GM23248 (cell line): ENCODE data around the gene HMG20A.

Experiments used
- EZH2 ChIP-seq: fragments of 200-600 bp; sonication (generic); IDR thresholded peaks from 2 replicates; pipeline ENCODE4 v1.6.1; 2018; ENCODE audit warnings: antibody characterized with exemption, mild to moderate bottlenecking; ENCODE audit not compliant: insufficient read depth, poor library complexity, severe bottlenecking
- EZH2phosphoT487 ChIP-seq: fragments of 200-600 bp; sonication (generic); IDR thresholded peaks from 2 replicates; pipeline ENCODE4 v1.6.1; 2018; ENCODE audit warnings: antibody characterized with exemption, moderate library complexity, mild to moderate bottlenecking, low read depth; ENCODE audit not compliant: insufficient read depth

DNA sequence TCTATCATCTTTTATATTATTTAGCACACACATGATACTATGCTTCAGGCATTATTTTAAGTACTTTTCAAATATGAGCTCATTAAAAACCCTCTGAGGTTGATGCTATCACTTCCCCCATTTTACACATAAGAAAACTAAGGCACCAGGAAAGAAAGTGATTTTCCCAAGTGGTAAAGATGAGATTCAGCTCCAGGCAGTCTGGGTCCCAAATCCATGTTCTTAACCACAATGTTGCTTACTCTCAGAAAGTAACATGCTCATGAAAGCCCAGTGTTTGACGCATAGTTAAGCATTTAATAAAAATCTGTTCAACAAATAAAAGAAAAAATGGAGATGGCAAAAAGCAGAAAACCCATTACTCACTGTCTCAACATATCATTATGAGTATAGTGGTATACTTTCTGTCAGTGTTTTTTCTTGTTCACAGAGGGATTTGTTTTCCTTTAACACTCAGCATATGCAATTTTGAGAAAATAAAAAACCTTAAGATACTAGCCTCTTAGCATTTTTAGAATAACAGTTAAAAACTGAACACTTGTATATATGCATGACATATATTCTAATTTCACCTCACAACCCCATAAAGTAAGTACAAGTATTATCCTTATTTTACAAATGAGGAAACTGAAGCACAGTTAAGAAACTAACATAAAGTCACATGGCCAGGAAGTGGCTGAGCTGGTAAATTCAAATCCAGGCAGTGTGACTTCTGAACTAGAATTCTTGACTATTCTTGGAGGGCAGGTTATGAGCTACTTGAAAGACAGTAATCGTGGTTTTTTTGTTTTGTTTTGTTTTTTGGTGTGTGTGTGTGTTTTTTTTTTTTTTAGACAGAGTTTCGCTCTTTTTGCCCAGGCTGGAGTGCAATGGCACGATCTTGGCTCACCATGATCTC lies 11.2 kb upstream of the HMG20A start:
- TF ChIP-seq EZH2 (no peak), EZH2phosphoT487 (no peak)
